SIG-M5 (cell line): ENCODE results near the gene SPATA31C2.
"Not testable (repeated sequence)": the region's sequence is repeated elsewhere in the genome, so short reads cannot be mapped to it uniquely, and the experiment has no call there.

ENCODE experiments used
- DNase-seq: peaks from one replicate; lab custom pipeline; 2025; lab: John Stamatoyannopoulos, UW

SPATA31C2 gene

GRCh38 chr9:88123413-88123812 is 14.9 kb downstream of the SPATA31C2 start:
- DNase-seq = not testable (repeated sequence)

GRCh38 chr9:88118121-88118520 is 20.2 kb downstream of the SPATA31C2 start:
- not testable (repeated sequence) for DNase-seq

GRCh38 chr9:88114968-88115612 is 23.2 kb downstream of the SPATA31C2 start:
- not testable (repeated sequence) for DNase-seq

- DNase-seq = not testable (repeated sequence)
These were observed 23.9 kb downstream of the SPATA31C2 start for GRCh38 chr9:88114283-88114967.

GRCh38 chr9:88113156-88114130 is 24.8 kb downstream of the SPATA31C2 start:
- DNase-seq = not testable (repeated sequence)

GRCh38 chr9:88110026-88110425 is 28.2 kb downstream of the SPATA31C2 start:
- no peak for DNase-seq

GRCh38 chr9:88108779-88109178 is 29.5 kb downstream of the SPATA31C2 start:
- no peak for DNase-seq

GRCh38 chr9:88106492-88106891 is 31.8 kb downstream of the SPATA31C2 start:
- no peak for DNase-seq

- DNase-seq = no peak
These were observed 45.4 kb downstream of the SPATA31C2 start for GRCh38 chr9:88092797-88093331.

GRCh38 chr9:88090151-88090581 is 48.1 kb downstream of the SPATA31C2 start:
- DNase-seq = no peak

GRCh38 chr9:88087906-88088305 is 50.4 kb downstream of the SPATA31C2 start:
- DNase-seq = no peak

- DNase-seq = no peak
These were observed 52.8 kb downstream of the SPATA31C2 start for GRCh38 chr9:88085476-88085875.

- no peak for DNase-seq
These were observed 53.7 kb downstream of the SPATA31C2 start for GRCh38 chr9:88084357-88085183.
